OCI-LY1 (cell line): ENCODE results near the gene TIMMDC1.

ENCODE experiments used
- CTCF ChIP-seq: fragments of 200-600 bp; sonication (generic), shearing (Covaris generic); IDR thresholded peaks from 2 replicates; pipeline ENCODE4 v1.5.1; 2017; ENCODE audit warnings: mild to moderate bottlenecking, antibody characterized with exemption, low read length, moderate library complexity, mixed read lengths
- EZH2 ChIP-seq: fragments of 200-600 bp; sonication (generic), shearing (Covaris generic); IDR thresholded peaks from 2 replicates; pipeline ENCODE4 v1.8.0; 2017; ENCODE audit warnings: borderline replicate concordance, mixed run types, mild to moderate bottlenecking, antibody characterized with exemption, low read length, moderate library complexity, mixed read lengths

DNA sequence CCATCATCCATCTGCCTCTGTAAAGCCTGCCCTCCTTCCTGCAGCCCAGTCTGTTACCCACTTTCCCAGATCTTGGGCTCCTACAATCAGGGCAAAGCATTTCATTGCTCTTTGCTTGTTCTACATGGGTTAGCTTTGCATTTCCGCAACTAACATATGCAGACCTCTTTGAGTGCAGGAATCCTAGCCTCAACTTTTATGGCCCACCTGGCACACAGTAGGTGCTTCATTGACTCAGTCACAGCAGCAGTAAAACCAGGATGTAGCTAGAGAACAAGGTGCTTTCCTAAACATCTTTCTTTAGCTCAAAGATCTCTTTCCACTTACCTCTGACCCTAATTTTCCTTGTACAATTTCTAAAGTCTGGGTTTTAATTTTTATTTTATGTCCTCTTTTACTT, 57.6 kb downstream of the TIMMDC1 start:
- TF ChIP-seq CTCF = no peak
- no peak for TF ChIP-seq EZH2
